IPS-20b (cell line): Measurements from ENCODE around the gene IQSEC1.

Experiments
- H3K27ac ChIP-seq: one replicate; pipeline ENCODE4 v1.5.1; 2013; ENCODE audit warnings: low read length
- H3K27me3 ChIP-seq: 2 replicates; pipeline ENCODE4 v1.6.1; 2013; ENCODE audit warnings: mild to moderate bottlenecking, low read length, inconsistent platforms; ENCODE audit not compliant: insufficient read depth
- H3K36me3 ChIP-seq: 2 replicates; pipeline ENCODE4 v1.6.1; 2013; ENCODE audit warnings: low read depth, mild to moderate bottlenecking, inconsistent platforms, low read length, moderate library complexity; ENCODE audit not compliant: insufficient read depth
- H3K4me1 ChIP-seq: 2 replicates; pipeline ENCODE4 v1.6.1; 2013; ENCODE audit warnings: mild to moderate bottlenecking, control low read depth, inconsistent platforms, low read length, moderate library complexity; ENCODE audit not compliant: insufficient read depth
- H3K4me3 ChIP-seq: 2 replicates; pipeline ENCODE4 v1.5.1; 2013; ENCODE audit warnings: mild to moderate bottlenecking, low read length, inconsistent platforms
- H3K9ac ChIP-seq: 2 replicates; pipeline ENCODE4 v1.6.1; 2013; ENCODE audit warnings: low read depth, mild to moderate bottlenecking, inconsistent platforms, low read length, moderate library complexity
- H3K9me3 ChIP-seq: 2 replicates; pipeline ENCODE4 v1.6.1; 2013; ENCODE audit warnings: mild to moderate bottlenecking, low read depth, low read length, inconsistent platforms; ENCODE audit not compliant: insufficient read depth

The IQSEC1 gene

GRCh38 chr3:12905316-12906071 lies 167.7 kb downstream of the IQSEC1 start:
- Histone ChIP-seq H3K9me3 (no peaks in the 10 kb centered on the region), H3K4me1 (no peaks in the 10 kb centered on the region), H3K27ac (no peak overlapping the region), H3K36me3 (peaks cover 41% of the 10 kb centered on the region), H3K27me3 (no peaks in the 10 kb centered on the region), H3K4me3 (no peak overlapping the region), H3K9ac (no peak overlapping the region)

- no peak overlapping the region for H3K4me3 ChIP-seq
- no peaks in the 10 kb centered on the region for H3K4me1 ChIP-seq
- no peaks in the 10 kb centered on the region for H3K27me3 ChIP-seq
- H3K36me3 ChIP-seq: peaks cover 35% of the 10 kb centered on the region
- H3K9me3 ChIP-seq: no peaks in the 10 kb centered on the region
- H3K27ac ChIP-seq: no peak overlapping the region
- no peak overlapping the region for H3K9ac ChIP-seq
These were observed 168.3 kb downstream of the IQSEC1 start for GRCh38 chr3:12904951-12905315.

GRCh38 chr3:12903881-12904280 lies 169.3 kb downstream of the IQSEC1 start:
- Histone ChIP-seq H3K4me3 (no peak overlapping the region), H3K9me3 (no peaks in the 10 kb centered on the region), H3K36me3 (peaks cover 30% of the 10 kb centered on the region), H3K27me3 (no peaks in the 10 kb centered on the region), H3K4me1 (no peaks in the 10 kb centered on the region), H3K9ac (no peak overlapping the region), H3K27ac (no peak overlapping the region)

DNA sequence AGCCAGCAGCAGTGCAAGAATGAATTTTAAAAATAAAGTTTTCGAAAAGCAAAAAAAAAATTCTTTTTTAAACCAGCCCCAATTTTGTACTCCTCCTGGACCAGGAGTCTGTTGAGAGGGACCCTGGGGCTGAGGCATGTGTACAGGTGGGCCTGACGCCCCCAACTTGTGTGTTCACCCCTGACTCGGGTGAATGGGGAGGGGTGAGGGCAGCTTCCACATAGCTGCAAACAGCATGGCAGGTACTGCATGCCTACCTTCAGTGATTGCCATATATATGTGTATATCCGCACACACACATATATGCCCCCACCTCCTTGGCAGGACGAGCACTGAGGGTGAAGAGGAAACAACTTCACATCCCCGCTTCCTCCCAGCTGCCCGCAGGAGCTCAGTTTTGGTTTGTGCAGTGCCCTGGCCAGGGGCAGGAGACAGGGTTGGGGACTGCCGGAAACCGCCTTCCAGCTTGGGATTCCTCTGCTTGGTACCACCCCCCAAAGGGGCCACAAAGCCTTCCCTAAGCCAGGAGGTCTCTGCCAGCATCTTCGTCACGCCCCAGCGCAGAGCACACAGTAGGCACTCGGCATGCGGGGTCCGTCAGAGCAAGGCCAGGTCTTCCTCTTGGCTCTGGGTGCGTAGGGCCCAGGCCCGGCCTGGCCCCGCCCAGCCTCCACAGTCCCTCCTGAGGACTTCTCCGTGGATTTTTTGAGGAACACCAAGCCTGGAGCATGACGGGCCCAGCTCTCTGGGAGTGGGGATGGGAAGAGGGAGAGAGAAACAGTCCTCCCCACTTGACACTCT lies 170.0 kb downstream of the IQSEC1 start:
- H3K9ac ChIP-seq: no peak overlapping the region; the same call in 1 of the 2 replicates

DNA sequence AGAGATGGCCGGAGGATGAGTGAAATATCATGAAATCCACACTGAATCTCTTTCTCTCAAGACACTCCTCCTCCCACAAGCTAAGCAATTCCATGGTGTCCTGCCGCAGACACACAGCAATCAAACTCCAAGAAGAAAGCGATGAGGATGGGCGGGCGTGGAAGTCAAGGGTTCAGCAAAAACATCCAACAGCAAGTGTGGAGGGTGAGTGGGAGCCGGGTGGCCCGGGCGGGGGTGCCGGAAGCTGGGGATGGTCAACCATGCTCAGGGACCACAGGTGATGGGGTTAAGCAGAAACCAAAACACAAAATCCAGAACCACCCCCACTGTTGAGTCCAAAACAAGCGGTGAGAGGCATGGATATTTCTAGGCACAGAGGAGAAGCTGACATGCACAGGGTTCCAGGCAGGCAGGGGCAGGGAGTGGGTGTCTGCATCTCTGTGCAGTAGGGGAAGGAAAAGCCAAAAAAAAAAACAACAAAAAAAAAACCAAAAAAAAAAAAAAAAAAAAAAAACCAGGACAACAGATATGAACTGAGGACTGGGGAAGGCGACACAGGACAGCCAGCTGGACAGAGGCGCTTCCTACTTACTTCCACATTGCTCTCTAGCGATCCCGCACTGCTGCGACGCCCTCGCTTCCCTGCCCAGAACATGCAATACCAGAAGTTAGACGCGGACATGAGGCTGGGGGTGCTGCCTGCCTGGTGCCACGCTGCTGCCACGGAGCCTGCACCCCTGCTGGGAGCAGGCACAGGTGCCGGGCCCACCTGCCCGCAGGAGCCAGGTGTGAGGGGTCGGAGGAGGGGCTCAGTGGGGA lies 170.8 kb downstream of the IQSEC1 start:
- Histone ChIP-seq H3K27ac (no peak overlapping the region), H3K36me3 (peaks cover 17% of the 10 kb centered on the region), H3K9ac (no peak overlapping the region), H3K4me1 (no peaks in the 10 kb centered on the region), H3K9me3 (no peaks in the 10 kb centered on the region), H3K27me3 (no peaks in the 10 kb centered on the region), H3K4me3 (no peak overlapping the region)

More for the DNA sequence above, 170.0 kb downstream of the IQSEC1 start:
- Histone ChIP-seq H3K4me1 (no peaks in the 10 kb centered on the region), H3K4me3 (no peak overlapping the region), H3K27me3 (no peaks in the 10 kb centered on the region), H3K36me3 (peaks cover 23% of the 10 kb centered on the region), H3K9me3 (no peaks in the 10 kb centered on the region), H3K27ac (no peak overlapping the region)

DNA sequence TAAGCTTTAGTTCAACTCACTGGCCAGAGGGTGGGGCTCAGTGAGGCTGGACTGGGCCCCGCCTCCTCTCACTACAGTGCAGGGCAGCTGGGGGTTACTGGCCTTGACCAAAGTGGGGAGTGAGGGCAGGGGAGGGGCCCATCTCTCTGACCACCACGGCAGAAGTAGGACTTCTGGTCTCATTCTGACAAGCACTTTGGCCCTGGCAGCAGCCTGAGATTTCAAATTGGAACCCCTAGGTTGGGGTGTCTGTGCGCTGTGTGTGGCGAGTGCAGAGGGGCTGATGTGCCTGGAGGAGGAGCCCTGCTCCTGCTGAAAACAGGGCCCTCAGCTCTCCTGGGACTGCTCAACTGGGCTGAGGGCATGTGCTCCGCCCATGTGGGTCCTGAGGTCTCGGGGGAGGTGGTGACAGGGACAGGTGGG lies 171.6 kb downstream of the IQSEC1 start:
- H3K4me1 ChIP-seq: no peaks in the 10 kb centered on the region
- H3K36me3 ChIP-seq: peaks cover 14% of the 10 kb centered on the region
- H3K27me3 ChIP-seq: no peaks in the 10 kb centered on the region
- H3K9me3 ChIP-seq: no peaks in the 10 kb centered on the region
- no peak overlapping the region for H3K9ac ChIP-seq
- H3K27ac ChIP-seq: no peak overlapping the region
- H3K4me3 ChIP-seq: no peak overlapping the region

GRCh38 chr3:12900885-12901411 lies 172.3 kb downstream of the IQSEC1 start:
- H3K27me3 ChIP-seq: no peaks in the 10 kb centered on the region; the same call in 1 of the 2 replicates
- H3K9ac ChIP-seq: no peak overlapping the region
- H3K27ac ChIP-seq: no peak overlapping the region
- peaks cover 8% of the 10 kb centered on the region for H3K36me3 ChIP-seq
- H3K4me3 ChIP-seq: no peak overlapping the region
- no peaks in the 10 kb centered on the region for H3K4me1 ChIP-seq
- no peaks in the 10 kb centered on the region for H3K9me3 ChIP-seq

DNA sequence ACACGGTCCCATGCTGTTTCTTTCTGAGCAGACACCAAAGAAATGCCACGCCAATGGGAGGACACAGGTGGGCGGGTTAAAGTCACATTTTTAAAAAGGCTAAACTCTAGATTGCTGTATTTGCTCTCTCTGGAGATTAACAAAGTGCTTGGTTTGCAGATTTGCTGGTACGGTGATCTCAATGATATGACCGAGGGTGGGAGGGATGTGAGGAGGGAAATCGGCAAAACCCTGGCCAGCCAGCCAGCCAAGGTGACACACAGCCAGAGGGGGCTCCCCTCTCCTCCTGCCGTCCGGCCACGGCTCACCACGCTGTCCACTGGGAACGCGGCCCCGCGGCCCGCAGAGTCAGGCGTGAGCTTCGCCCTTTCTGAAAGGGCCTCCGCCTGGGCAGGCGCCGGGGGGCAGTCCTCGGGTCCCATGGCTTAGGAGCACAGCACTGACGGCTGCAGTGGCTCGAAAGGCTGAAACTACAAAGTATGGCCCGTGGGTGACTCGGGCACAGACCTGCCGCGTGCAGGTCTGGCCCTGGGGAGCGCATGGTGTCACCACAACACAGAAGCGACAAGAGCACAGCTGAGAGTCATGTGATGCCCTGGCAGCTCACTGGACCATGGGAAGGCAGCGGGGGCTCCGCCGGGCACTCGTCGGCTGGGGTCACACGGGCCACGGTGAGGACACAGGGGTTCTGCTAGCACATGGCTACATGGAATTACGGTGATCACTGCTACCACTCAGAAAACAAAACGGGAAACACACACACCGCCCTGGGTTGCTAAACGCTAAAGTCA lies 174.1 kb downstream of the IQSEC1 start:
- Histone ChIP-seq H3K4me1 (no peaks in the 10 kb centered on the region), H3K9me3 (no peaks in the 10 kb centered on the region), H3K36me3 (peaks cover 5% of the 10 kb centered on the region), H3K27ac (no peak overlapping the region), H3K4me3 (no peak overlapping the region), H3K27me3 (peaks cover 3% of the 10 kb centered on the region; the same call in 1 of the 2 replicates), H3K9ac (no peak overlapping the region)

DNA sequence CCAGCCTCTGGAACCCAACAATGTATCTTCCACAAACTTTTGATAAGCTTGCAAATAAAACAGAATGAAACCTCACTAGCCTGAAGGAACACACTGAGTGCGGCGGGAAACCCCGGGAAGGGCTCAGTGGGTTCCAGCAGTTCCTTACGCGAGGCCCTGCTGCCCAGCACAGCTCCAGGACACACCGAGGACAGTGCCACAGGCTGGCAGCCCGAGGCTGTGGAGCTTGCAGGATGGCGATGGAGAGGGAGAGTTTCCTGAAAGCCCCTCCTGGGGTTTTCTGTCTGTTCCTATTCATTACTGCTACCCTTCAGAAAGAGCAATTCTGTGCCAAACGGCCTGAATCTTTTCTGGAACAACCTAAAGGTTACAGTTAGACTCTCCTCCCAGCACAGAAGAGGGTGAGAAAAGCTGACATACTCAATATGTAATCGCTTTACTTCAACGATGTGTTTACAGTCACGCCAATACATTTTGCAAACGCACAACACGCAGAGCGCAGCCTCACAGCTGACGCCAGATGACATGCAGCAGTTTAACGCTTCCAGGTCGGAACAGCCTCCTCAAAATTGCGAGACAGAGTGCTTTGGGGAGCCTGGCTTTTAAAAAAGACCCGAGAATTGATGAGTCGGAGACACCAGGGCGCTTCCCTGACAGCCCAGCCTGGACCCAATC lies 174.8 kb downstream of the IQSEC1 start:
- Histone ChIP-seq H3K27ac (no peak overlapping the region), H3K9ac (no peak overlapping the region), H3K27me3 (peaks cover 8% of the 10 kb centered on the region; the same call in 1 of the 2 replicates), H3K36me3 (peaks cover 5% of the 10 kb centered on the region), H3K9me3 (no peaks in the 10 kb centered on the region), H3K4me3 (no peak overlapping the region), H3K4me1 (no peaks in the 10 kb centered on the region)

DNA sequence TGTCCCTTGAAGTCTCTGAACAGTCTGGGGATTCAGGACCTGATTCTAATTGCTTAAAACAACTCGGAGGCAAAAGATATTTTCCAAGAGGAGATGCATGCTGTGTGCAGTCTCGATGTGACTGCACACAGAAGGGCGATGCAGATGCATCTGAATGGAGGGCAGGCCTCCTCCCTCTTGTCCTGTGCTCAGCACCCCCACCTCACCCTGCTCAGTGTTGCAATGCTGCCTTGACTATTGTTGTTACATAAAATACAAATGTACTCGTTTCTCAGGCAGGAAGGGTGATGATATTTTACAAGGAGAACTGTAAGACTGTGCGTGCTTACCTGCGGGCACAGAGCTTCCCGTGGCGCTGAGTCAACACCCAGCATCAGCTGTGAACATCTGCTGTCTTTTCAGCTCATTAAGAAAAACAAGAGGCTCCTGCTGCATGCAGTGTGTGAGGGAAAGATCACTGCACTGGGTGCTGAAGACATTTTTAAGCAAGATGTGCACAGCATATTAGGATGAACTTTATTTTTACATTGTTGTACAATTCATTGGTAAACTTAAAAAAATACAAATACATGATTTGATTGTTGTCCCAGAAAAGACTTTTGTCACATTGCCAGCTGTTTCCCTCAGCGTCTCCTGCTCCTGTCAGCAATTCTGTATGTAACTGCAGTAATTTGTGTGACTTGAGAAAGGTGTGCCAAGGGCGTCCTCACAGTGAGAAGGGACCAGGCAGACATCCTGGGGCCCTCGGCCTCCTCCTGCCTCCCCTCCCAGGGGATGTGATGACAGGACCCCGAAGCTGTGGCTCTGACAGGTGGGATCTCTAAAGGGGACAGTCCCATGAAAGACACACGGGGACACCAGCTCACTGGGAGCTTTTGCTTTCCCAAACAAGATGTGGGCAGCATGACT lies 175.6 kb downstream of the IQSEC1 start:
- Histone ChIP-seq H3K9ac (no peak overlapping the region), H3K27ac (no peak overlapping the region), H3K27me3 (peaks cover 12% of the 10 kb centered on the region), H3K9me3 (no peaks in the 10 kb centered on the region), H3K36me3 (peaks cover 5% of the 10 kb centered on the region), H3K4me3 (no peak overlapping the region), H3K4me1 (no peaks in the 10 kb centered on the region)
